HepG2 (cell line): ENCODE results near the gene NPAS2. TPM values are rescaled to one million over a fixed set of nuclear protein-coding genes. Genes with fewer than 3 reads are reported as not detected.

Source experiments
- CEBPG ChIP-seq: IDR thresholded peaks from 2 replicates; pipeline ENCODE4 v1.6.1; 2016
- ELF3 ChIP-seq: IDR thresholded peaks from 2 replicates; pipeline ENCODE4 v1.6.1; 2016; ENCODE audit warnings: missing genetic modification reagents, missing compliant biosample characterization
- EP300 ChIP-seq, 3 experiments: sonication (generic) in 1 of 3; formaldehyde crosslinking in 1 of 3; IDR thresholded peaks; 2 replicates each; pipeline versions ENCODE4 v1.5.1 to v1.6.1; 2011 to 2020; ENCODE audit warnings: low read depth in 2 of 3, low read length in 2 of 3, borderline replicate concordance in 1 of 3, improper control_type of control experiment in 1 of 3, mild to moderate bottlenecking in 1 of 3, missing genetic modification reagents in 1 of 3, moderate library complexity in 1 of 3
- FOSL1 ChIP-seq: sonication (generic); formaldehyde crosslinking; IDR thresholded peaks from 2 replicates; pipeline ENCODE4 v1.9.0; 2021; ENCODE audit warnings: missing genetic modification reagents, borderline replicate concordance
- FOSL2 ChIP-seq: sonication (generic); formaldehyde crosslinking; IDR thresholded peaks from 2 replicates; pipeline ENCODE4 v1.4.0; 2020; ENCODE audit warnings: missing genetic modification reagents
- GATAD2A ChIP-seq: IDR thresholded peaks from 2 replicates; pipeline ENCODE4 v1.6.1; 2016
- MXI1 ChIP-seq: IDR thresholded peaks from 3 replicates; pipeline ENCODE4 v1.6.1; 2012; ENCODE audit warnings: low read depth, low read length, inconsistent platforms, borderline replicate concordance
- NCOA2 ChIP-seq: sonication (generic); formaldehyde crosslinking; IDR thresholded peaks from 2 replicates; pipeline ENCODE4 v1.8.0; 2022; ENCODE audit warnings: inconsistent platforms
- NFKB2 ChIP-seq: sonication (generic); formaldehyde crosslinking; IDR thresholded peaks from 2 replicates; pipeline ENCODE4 v1.4.0; 2020; ENCODE audit warnings: missing genetic modification reagents, borderline replicate concordance
- PPARG ChIP-seq: conservative IDR thresholded peaks from 2 replicates; pipeline ENCODE4 v1.6.1; 2016; ENCODE audit warnings: missing biosample characterization, missing genetic modification reagents
- SNAPC2 ChIP-seq: sonication (generic); formaldehyde crosslinking; IDR thresholded peaks from 2 replicates; pipeline ENCODE4 v1.8.1; 2022; ENCODE audit warnings: mild to moderate bottlenecking, missing genetic modification reagents
- SOX13 ChIP-seq, 3 experiments: fragments of 450-650 bp in 1 of 3; sonication (generic) in 1 of 3; formaldehyde crosslinking in 1 of 3; IDR thresholded peaks in 2 of 3; conservative IDR thresholded peaks in 1 of 3; 2 replicates each; pipeline versions ENCODE4 v1.5.0 to v1.6.1; 2016 to 2020; ENCODE audit warnings: antibody characterized with exemption in 1 of 3, mild to moderate bottlenecking in 1 of 3, missing compliant biosample characterization in 1 of 3, missing genetic modification reagents in 1 of 3, moderate library complexity in 1 of 3
- SOX5 ChIP-seq: IDR thresholded peaks from 2 replicates; pipeline ENCODE4 v1.6.1; 2016; ENCODE audit warnings: borderline replicate concordance
- STAG1 ChIP-seq: sonication (generic); formaldehyde crosslinking; IDR thresholded peaks from 2 replicates; pipeline ENCODE4 v1.4.0; 2020; ENCODE audit warnings: missing genetic modification reagents
- TFDP1 ChIP-seq: IDR thresholded peaks from 2 replicates; pipeline ENCODE4 v1.6.1; 2016; ENCODE audit warnings: missing compliant biosample characterization, missing genetic modification reagents, borderline replicate concordance
- TMF1 ChIP-seq: sonication (generic); formaldehyde crosslinking; IDR thresholded peaks from 2 replicates; pipeline ENCODE4 v1.8.1; 2022; ENCODE audit warnings: low read depth, missing genetic modification reagents
- XRCC5 ChIP-seq: fragments of 200-400 bp; formaldehyde crosslinking; optimal IDR thresholded peaks from 2 replicates; pipeline ENCODE3; 2017; ENCODE audit warnings: mild to moderate bottlenecking, low read length
- ZNF160 ChIP-seq: sonication (generic); formaldehyde crosslinking; IDR thresholded peaks from 2 replicates; pipeline ENCODE4 v1.8.0; 2022; ENCODE audit warnings: mild to moderate bottlenecking, inconsistent platforms, missing genetic modification reagents
- ZNF550 ChIP-seq: sonication (generic); formaldehyde crosslinking; IDR thresholded peaks from 2 replicates; pipeline ENCODE4 v1.4.0; 2020; ENCODE audit warnings: mild to moderate bottlenecking, missing genetic modification reagents, borderline replicate concordance
- ZNF557 ChIP-seq: sonication (generic); formaldehyde crosslinking; IDR thresholded peaks from 2 replicates; pipeline ENCODE4 v1.4.0; 2020; ENCODE audit warnings: missing genetic modification reagents
- ZNF747 ChIP-seq: sonication (generic); formaldehyde crosslinking; IDR thresholded peaks from 2 replicates; pipeline ENCODE4 v1.8.1; 2023; ENCODE audit warnings: missing genetic modification reagents, mild to moderate bottlenecking, borderline replicate concordance
- ZSCAN12 ChIP-seq: sonication (generic); formaldehyde crosslinking; IDR thresholded peaks from 2 replicates; pipeline ENCODE4 v1.9.0; 2021; ENCODE audit warnings: mild to moderate bottlenecking, missing genetic modification reagents
- polyA plus RNA-seq, 8 experiments: library from polyadenylated mRNA; depleted of rRNA in 3 of 8; stranded (reverse) in 7 of 8; unstranded in 1 of 8; fragments of >200 nt; fragmentation: Illumina TruSeq in 4 of 8; extraction: Trizol in 4 of 8; gene quantifications; 2 replicates each; pipeline versions ENCODE4 v1.2.1 to v1.2.3, GENCODE V29; 2011 to 2016; ENCODE audit warnings: low read depth in 4 of 8, missing spikeins in 1 of 8, mixed read lengths in 1 of 8; ENCODE audit not compliant: insufficient read depth in 1 of 8
- total RNA-seq, 5 experiments: library from RNA; depleted of rRNA; stranded (reverse); fragments of >200 nt; fragmentation: Illumina TruSeq; extraction: Trizol; gene quantifications; 2 replicates each; pipeline ENCODE4 v1.2.3, GENCODE V29; 2016; ENCODE audit warnings: low read depth in 1 of 5
- TF ChIP-seq, protein P1 (sequence below): sonication (generic); formaldehyde crosslinking; IDR thresholded peaks from 2 replicates; pipeline ENCODE4 v1.5.1; 2020; ENCODE audit warnings: mild to moderate bottlenecking, missing genetic modification reagents
- TF ChIP-seq, protein P2 (sequence below): sonication (generic); formaldehyde crosslinking; IDR thresholded peaks from 2 replicates; pipeline ENCODE4 v1.8.0; 2022; ENCODE audit warnings: missing genetic modification reagents, mild to moderate bottlenecking, inconsistent platforms, borderline replicate concordance
- TF ChIP-seq, protein P3 (sequence below): sonication (generic); formaldehyde crosslinking; IDR thresholded peaks from 2 replicates; pipeline ENCODE4 v1.5.1; 2020; ENCODE audit warnings: missing genetic modification reagents, mild to moderate bottlenecking, borderline replicate concordance

Gene NPAS2
- total and polyA plus RNA-seq, 2 of the 13 experiments (the other 11 are each of a cell fraction or from before 2014, with no cell fraction given): 14.8 to 37.5 TPM

DNA sequence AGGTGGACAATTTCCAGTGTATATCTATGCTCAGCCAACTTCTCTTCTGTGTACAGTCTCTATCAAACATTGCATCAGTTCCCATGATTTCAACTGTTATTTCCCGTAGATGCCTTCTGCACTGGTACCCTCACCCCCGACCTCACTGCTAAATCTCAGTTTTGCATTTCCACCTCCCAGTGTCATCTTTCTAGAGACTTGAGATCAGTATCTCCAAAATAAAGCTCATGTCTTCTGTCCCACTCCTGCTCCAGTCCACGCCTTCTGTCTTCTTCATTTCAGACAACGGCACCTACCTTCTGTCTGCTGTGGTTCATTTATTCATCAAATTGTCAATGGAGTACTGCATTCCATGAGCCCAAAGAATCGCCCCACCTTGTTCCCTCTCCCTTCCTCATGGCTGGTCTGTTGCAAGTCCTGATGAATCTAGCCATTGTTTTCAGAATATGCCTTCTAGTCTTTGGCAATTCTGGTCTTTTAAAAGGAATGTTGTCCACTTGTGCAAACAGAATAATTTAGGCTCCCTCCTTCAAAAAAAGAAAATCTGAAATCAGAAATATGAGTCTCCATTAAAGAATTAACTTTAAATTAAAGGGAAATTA is 23.3 kb upstream of the NPAS2 start (continued):
- TF ChIP-seq STAG1 (CRISPR knock-in tag): no peak
- TF ChIP-seq EP300 (IDR thresholded peaks at IDR 0.05; ENCODE audit: low read depth in 2 of 2, low read length in 2 of 2): peak in 1 of 2 experiments; percentile 75; a peak in 1 of 4 replicates
- no peak; the same call in 1 of the 2 replicates for TF ChIP-seq EP300 (CRISPR knock-in tag; IDR thresholded peaks at IDR 0.05; ENCODE audit: borderline replicate concordance)
- 0 out of 2 replicates have a peak, but pooled peaks have one; percentile 57 for TF ChIP-seq SOX13 (IDR thresholded peaks at IDR 0.05)
- peak in 1 of 2 experiments; percentile 87; a peak in 2 of 4 replicates for TF ChIP-seq SOX13 (CRISPR knock-in tag; conservative IDR thresholded peaks at IDR 0.05 in 1 of 2, IDR thresholded peaks at IDR 0.05 in 1 of 2)
- TF ChIP-seq FOSL1 (CRISPR knock-in tag): no peak
- peak; percentile 32; the same call in 1 of the 2 replicates for TF ChIP-seq FOSL2 (CRISPR knock-in tag)
- TF ChIP-seq NCOA2 (CRISPR knock-in tag): peak; percentile 58; the same call in 1 of the 2 replicates
- no peak for TF ChIP-seq ZNF160 (CRISPR knock-in tag)
- TF ChIP-seq, protein P1, sequence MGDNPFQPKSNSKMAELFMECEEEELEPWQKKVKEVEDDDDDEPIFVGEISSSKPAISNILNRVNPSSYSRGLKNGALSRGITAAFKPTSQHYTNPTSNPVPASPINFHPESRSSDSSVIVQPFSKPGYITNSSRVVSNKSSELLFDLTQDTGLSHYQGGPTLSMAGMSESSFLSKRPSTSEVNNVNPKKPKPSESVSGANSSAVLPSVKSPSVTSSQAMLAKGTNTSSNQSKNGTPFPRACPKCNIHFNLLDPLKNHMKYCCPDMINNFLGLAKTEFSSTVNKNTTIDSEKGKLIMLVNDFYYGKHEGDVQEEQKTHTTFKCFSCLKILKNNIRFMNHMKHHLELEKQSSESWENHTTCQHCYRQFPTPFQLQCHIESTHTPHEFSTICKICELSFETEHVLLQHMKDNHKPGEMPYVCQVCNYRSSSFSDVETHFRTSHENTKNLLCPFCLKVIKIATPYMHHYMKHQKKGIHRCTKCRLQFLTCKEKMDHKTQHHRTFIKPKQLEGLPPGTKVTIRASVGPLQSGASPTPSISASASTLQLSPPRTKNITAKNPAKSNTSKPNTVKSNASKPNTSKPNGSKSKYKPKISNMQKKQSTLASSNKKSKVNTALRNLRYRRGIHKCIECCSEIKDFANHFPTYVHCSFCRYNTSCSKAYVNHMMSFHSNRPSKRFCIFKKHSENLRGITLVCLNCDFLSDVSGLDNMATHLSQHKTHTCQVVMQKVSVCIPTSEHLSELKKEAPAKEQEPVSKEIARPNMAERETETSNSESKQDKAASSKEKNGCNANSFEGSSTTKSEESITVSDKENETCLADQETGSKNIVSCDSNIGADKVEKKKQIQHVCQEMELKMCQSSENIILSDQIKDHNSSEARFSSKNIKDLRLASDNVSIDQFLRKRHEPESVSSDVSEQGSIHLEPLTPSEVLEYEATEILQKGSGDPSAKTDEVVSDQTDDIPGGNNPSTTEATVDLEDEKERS (CRISPR knock-in tag): no peak
- TF ChIP-seq CEBPG (CRISPR knock-in tag): peak; percentile 77
- TF ChIP-seq ZNF557 (CRISPR knock-in tag): no peak
- TF ChIP-seq NFKB2 (CRISPR knock-in tag): no peak
- TF ChIP-seq SNAPC2 (CRISPR knock-in tag): no peak
- TF ChIP-seq MXI1: no peak
- no peak for TF ChIP-seq ZNF747 (CRISPR knock-in tag)
- peak; percentile 85 for TF ChIP-seq SOX5 (CRISPR knock-in tag)
- TF ChIP-seq PPARG (CRISPR knock-in tag): 0 out of 2 replicates have a peak, but pooled peaks have one; percentile 27
- TF ChIP-seq TFDP1 (CRISPR knock-in tag): peak; percentile 51; the same call in 1 of the 2 replicates
- TF ChIP-seq, protein P2, sequence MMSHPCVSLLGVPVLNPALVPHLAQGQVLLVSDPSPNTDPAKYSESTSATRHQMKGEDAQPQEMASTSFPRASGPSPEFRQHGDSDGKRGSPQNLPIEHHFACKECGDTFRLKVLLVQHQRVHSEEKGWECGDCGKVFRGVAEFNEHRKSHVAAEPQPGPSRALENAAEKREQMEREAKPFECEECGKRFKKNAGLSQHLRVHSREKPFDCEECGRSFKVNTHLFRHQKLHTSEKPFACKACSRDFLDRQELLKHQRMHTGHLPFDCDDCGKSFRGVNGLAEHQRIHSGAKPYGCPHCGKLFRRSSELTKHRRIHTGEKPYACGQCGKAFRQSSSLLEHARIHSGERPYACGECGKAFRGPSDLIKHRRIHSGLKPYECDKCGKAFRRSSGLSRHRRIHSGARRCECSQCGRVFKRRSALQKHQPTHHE (CRISPR knock-in tag): no peak
- TF ChIP-seq ZSCAN12 (CRISPR knock-in tag): no peak
- no peak for TF ChIP-seq TMF1 (CRISPR knock-in tag)
- TF ChIP-seq, protein P3, sequence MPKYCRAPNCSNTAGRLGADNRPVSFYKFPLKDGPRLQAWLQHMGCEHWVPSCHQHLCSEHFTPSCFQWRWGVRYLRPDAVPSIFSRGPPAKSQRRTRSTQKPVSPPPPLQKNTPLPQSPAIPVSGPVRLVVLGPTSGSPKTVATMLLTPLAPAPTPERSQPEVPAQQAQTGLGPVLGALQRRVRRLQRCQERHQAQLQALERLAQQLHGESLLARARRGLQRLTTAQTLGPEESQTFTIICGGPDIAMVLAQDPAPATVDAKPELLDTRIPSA (CRISPR knock-in tag): no peak
- TF ChIP-seq ZNF550 (CRISPR knock-in tag): no peak
- no peak for TF ChIP-seq ELF3 (CRISPR knock-in tag)
- TF ChIP-seq GATAD2A (CRISPR knock-in tag): peak; percentile 82
- TF ChIP-seq XRCC5: peak; percentile 36
